ENCODE measurements around the gene ASS1.

DNA sequence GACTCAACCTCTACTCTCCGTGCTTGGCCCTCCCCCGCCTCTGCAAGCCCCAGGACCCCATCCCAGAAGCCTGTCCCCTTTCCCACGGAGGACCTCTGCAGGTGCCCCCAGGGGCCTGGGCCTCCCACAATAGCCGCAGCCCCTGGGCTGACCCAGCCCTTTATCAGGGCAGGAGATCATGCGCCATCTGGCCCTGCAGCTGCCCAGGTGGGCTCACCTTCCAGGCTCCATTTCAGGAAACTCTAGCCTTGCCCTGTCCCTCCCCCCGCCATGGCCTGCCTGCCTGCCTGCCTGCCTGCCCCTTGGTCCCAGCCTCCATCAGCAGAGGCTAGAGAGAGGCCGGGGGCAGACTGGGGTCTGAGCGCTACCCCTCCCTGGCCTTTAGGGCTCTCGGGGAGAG lies 48.7 kb downstream of the ASS1 start:
- TF ChIP-seq, protein P1, sequence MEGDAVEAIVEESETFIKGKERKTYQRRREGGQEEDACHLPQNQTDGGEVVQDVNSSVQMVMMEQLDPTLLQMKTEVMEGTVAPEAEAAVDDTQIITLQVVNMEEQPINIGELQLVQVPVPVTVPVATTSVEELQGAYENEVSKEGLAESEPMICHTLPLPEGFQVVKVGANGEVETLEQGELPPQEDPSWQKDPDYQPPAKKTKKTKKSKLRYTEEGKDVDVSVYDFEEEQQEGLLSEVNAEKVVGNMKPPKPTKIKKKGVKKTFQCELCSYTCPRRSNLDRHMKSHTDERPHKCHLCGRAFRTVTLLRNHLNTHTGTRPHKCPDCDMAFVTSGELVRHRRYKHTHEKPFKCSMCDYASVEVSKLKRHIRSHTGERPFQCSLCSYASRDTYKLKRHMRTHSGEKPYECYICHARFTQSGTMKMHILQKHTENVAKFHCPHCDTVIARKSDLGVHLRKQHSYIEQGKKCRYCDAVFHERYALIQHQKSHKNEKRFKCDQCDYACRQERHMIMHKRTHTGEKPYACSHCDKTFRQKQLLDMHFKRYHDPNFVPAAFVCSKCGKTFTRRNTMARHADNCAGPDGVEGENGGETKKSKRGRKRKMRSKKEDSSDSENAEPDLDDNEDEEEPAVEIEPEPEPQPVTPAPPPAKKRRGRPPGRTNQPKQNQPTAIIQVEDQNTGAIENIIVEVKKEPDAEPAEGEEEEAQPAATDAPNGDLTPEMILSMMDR (IDR thresholded peaks at IDR 0.05; ENCODE audit: low read depth, low read length, poor library complexity, severe bottlenecking), result no peak
- no peak for TF ChIP-seq EZH2phosphoT487 (IDR thresholded peaks at IDR 0.05; ENCODE audit: borderline replicate concordance, low read length)
